Measurements from ENCODE around the gene KLF6.
A peak's percentile ranks its signal among the peaks of the same experiment; 100 is the strongest.

KLF6 gene

DNA sequence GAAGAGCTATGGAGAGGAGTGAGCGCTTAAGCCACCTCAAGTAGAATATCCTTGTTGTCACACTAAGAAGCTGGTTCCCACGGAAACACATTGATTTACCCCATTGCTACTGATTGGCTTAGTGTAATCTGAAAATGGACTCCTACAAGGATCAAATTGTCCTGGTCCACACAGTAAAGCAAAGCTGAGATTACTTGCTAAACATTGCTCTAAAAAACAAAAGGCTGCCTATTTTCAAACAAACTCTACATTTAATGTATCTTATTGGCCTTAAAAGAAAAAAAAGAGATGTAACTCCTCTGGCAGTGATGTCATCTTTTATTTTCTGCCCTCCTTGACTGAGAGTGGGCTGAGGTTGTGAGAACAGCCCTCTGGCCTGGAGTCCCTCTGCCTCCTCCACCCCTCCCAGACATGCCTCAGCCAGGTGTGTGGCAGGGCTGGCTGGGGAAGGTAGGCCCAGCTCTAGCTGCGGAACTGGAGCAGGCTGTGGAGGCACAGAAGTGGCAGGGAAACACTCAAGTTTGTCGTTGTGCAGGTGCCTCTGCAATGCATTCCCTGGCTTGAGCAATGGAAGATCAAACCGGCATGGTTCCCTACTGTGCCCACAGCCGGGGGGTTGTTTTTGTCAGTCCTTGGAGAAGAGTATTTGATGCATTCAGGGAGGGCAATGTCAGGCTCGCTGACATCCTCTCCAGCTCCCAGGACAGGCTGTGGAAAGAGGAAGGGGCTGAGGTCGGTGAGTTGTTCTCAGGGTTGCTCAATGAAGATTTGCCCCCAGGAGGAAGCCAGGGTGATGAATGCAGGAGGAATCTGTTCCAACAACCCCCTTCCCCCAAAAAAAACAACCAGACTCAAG lies 9.1 kb downstream of the KLF6 start:
- no peak for DNase-seq (ENCODE audit: low read depth, low spot score)
- ChIA-PET POLR2A (interaction anchor here (0.9 to 3.9 kb wide), 9 partner anchors 9 to 578 kb away, joined by 3 to 26 read pairs (median 4); partner anchors contain the start of gene KLF6), CTCF (interaction anchor here (1.0 to 2.6 kb wide), 4 partner anchors 11 to 583 kb away, joined by 3 to 11 read pairs (median 4); no protein-coding TSS in a partner anchor)
- TF ChIP-seq CTCF (IDR thresholded peaks at IDR 0.05; ENCODE audit: insufficient read depth, low read length, missing control alignments) = no peak
- no peak overlapping the region for H3K4me3 ChIP-seq (ENCODE audit: low read depth, low read length)

DNA sequence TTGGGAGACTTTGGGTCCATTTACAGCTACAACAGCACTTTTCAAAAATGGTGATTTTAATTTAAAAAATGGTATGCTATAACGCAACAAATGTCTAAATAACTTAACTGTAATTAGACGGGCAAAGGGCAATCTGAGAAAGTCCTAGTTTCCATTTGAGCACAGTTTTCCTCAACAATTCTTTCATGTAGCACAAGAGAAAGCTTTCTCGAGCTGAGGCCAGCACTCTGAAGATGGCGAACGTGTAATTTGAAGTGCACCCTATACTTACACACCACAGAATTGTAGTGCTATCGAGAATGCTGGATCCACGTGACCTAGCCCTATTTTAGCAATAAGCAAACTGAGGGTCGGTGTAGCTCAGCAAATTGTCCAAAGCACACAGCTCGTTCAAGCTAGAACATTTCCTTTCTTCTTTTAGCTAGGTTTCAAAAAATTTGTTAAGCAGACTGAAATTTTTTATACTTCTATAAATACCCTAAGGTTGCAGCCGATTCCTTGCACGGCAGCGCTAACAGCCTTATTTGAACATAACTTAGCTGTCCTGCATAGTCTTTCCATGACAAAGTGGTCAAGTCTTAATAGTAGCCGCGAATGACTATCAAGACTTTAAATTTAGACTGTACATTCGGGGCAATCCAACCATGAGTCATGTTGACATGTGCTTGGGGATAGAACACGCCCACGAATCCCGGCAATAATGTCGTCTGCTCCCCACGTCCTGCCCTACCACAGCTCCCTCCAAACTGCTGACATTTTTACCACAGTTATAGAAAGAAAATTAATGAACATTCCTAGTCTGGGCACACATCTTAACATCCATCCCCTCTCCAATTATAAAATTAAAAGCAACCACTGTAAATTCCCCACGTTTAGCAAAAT lies 10.0 kb downstream of the KLF6 start:
- peak; percentile 91 for DNase-seq (ENCODE audit: low read depth, low spot score)
- POLR2A ChIA-PET = interaction anchor here (0.6 to 3.9 kb wide), 11 partner anchors 10 to 577 kb away, joined by 3 to 26 read pairs (median 4); partner anchors contain the start of gene KLF6

GRCh38 chr10:3774018-3774813 lies 10.8 kb downstream of the KLF6 start:
- no peak for TF ChIP-seq CTCF (IDR thresholded peaks at IDR 0.05; ENCODE audit: insufficient read depth, low read length, missing control alignments)
- CTCF ChIA-PET = interaction anchor here (0.7 to 2.6 kb wide), 6 partner anchors 339 to 581 kb away, joined by 3 to 11 read pairs (median 4); no protein-coding TSS in a partner anchor
- no peak for DNase-seq (ENCODE audit: low read depth, low spot score)
- no peak overlapping the region for H3K4me3 ChIP-seq (ENCODE audit: low read depth, low read length)
- POLR2A ChIA-PET = interaction anchor here (0.6 to 3.9 kb wide), 9 partner anchors 9 to 576 kb away, joined by 3 to 26 read pairs (median 4); partner anchors contain the start of gene KLF6

More for the DNA sequence above, 10.0 kb downstream of the KLF6 start:
- no peak overlapping the region for H3K4me3 ChIP-seq (ENCODE audit: low read depth, low read length)
- CTCF ChIA-PET = interaction anchor here (0.7 to 2.6 kb wide), 6 partner anchors 136 to 582 kb away, joined by 3 to 11 read pairs (median 3); no protein-coding TSS in a partner anchor
- no peak for TF ChIP-seq CTCF (IDR thresholded peaks at IDR 0.05; ENCODE audit: insufficient read depth, low read length, missing control alignments)

DNA sequence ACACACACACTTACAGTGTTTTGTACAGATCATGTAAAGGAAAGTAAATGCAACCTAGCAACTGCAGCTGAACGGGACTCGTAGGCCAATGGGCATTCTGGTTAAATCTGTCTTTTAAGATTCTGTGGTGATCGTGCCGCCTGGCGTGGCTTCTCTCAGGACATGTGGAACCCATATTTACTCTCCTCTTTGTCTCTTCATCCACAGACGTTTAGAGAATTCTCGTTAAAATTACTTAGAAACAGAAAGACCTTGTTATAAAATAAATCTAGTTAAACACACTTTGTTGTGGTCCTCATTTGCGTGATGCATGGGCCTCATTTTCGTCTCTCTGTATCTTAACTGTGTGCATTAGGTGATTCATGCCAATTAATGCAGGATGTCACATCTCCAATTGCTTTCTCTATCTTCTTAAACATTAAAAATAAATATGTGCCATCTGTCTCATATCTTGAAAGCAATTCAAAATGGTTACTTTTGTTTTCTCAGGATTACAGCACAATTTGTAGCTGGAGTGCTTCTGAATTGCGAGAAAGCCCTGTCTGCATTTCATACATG lies 11.5 kb downstream of the KLF6 start:
- ChIA-PET CTCF (interaction anchor here (0.7 to 2.6 kb wide), 4 partner anchors 338 to 580 kb away, joined by 3 to 11 read pairs (median 4); no protein-coding TSS in a partner anchor), POLR2A (interaction anchor here (0.5 to 3.9 kb wide), 5 partner anchors 9 to 428 kb away, joined by 3 to 26 read pairs (median 4); partner anchors contain the start of gene KLF6)
- TF ChIP-seq CTCF (IDR thresholded peaks at IDR 0.05; ENCODE audit: insufficient read depth, low read length, missing control alignments) = no peak
- no peak for DNase-seq (ENCODE audit: low read depth, low spot score)
- H3K4me3 ChIP-seq (ENCODE audit: low read depth, low read length) = no peak overlapping the region

DNA sequence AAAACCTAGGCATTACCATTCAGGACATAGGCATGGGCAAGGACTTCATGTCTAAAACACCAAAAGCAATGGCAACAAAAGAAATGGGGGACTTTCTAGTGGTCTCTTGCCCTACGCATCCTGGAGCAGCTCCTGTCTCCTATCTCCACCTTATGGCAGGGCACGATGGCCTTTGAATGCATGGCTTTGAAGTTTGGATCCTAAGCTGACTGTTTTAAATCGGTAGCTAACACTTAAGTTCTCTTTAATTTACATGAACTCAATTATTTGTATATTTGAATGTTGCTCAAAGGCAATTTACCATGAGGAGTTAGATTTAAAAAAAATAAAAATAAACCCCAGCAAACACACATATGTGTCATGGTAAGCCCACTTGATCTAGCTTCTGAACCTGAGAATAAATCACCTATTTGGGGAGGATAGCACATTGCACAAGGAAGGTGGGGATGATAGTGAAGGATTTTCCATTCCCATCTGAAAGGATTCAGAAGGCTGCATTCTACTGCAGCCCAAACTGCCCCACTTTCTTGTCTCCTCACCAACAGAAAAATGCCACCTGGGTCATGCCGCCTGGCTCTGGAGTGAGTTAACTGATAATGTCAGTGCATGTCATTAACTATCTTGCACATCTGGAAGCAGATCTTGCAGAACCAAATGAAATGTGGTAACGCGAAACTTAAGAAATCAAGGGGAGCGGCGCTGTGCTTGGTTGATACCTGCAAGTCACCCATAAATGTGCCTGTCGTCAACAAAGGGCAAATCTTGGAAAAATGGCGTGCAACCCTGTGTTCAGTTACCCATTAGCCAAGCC lies 12.4 kb downstream of the KLF6 start:
- ChIA-PET POLR2A (interaction anchor here (0.5 to 1.4 kb wide), 3 partner anchors 10 to 540 kb away, joined by 3 to 4 read pairs (median 3); no protein-coding TSS in a partner anchor), CTCF (interaction anchor here (0.7 to 1.7 kb wide), 3 partner anchors 532 to 579 kb away, joined by 3 to 4 read pairs (median 3); no protein-coding TSS in a partner anchor)
- H3K4me3 ChIP-seq (ENCODE audit: low read depth, low read length) = no peak overlapping the region
- no peak for DNase-seq (ENCODE audit: low read depth, low spot score)
- TF ChIP-seq CTCF (IDR thresholded peaks at IDR 0.05; ENCODE audit: insufficient read depth, low read length, missing control alignments) = no peak

Data from AG04449 (cell line).